Islet of Langerhans (tissue), 1 donor: ENCODE results near the gene TCEA2.

Experiments
- FAIRE-seq: peaks from one replicate; lab custom pipeline; 2011; peaks lifted over from hg19 to GRCh38; lab: Jason Lieb, UNC

Gene TCEA2

DNA sequence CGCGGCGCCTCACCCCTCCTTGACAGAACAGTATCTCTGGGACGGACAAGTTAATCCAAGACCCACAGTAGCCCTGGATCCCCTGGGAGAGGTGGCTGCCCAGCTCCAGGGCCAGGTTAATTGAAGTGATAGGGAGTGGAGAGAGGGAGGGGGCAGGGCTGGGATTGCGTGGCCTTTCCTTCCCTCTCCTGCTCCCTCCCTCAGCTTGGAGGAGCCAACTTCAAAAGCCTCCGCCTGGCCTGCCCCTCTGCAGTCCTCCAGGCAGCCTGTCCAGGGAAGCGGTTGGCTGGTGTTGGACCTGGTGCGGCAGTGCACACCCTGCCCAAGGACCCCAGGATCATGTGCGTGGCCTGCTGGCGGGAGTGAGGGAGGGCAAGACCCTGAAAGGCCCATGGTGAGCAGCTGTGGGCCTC lies 27.1 kb upstream of the TCEA2 start, which contains the start of gene C20orf204:
C20orf204 (plus strand) TSS at position 250 of the 413 bp plus-strand sequence; CDS start at position 392, 142 bp downstream.
- no peak for FAIRE-seq

- no peak for FAIRE-seq
Measured at GRCh38 chr20:64036346-64037198, 26.4 kb upstream of the TCEA2 start.

DNA sequence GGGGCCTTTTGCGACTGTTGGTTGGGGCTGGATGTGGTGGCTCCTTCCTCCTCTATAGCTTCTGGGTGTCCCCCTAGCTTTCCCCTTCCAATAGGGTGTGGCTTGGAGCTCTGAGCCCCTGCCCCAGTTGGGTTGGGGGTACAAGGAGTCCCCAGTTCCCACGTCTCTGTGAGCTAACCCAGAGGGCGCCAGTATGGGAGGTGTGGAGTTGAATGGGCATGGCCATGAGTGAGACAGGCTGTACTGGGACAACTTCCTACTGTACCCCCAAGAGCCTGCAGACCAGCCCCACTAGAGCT lies 25.9 kb upstream of the TCEA2 start:
- FAIRE-seq: no peak

DNA sequence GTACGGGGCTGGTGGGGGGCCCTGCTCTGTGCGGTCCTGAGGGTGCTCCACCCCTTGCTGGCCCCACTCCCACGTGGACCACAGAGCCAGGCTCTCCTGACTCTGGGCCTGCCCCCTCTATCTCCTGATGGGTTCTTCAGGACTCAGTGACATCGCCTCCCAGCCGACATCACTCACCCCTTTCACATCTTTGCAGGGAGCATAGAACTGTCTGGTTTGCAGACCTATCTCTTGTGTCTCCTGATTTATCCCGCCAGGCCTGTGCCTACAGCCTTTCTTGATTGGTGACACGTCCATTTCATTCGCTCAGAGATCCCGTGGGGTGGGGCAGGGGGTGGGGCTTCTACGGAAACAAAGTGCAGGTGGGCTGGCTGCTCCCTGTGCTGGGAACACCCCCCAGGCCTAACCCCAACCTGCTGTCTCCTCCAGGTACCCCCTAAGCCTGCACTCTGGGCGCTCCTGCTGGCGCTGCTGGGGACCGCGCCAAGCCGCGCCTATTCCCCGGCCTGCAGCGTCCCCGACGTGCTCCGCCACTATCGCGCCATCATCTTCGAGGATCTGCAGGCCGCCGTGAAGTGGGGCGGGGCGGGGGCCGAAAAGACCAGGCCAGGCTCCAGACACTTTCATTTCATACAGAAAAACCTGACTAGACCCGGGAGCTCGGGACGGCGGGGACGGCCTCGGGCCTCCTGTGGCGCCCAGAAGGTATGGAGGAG lies 25.3 kb upstream of the TCEA2 start:
- no peak for FAIRE-seq

DNA sequence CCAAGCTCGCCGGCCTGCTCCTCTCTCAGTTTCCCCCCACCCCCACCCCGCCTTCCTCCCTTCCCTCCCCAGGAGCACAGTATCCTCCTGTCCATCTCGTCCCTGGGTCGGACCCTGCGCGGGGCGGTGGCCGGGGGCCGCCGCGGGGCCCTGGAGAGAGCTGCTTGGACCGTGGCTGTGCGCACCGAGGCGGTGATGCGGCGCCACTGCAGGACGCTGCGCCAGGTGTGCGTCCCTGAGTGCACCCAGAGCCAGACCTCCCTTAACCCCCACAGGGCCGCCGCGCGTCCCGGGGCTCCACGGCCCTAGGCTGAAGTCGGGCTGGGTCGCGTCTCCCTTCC lies 24.8 kb upstream of the TCEA2 start:
- no peak for FAIRE-seq

DNA sequence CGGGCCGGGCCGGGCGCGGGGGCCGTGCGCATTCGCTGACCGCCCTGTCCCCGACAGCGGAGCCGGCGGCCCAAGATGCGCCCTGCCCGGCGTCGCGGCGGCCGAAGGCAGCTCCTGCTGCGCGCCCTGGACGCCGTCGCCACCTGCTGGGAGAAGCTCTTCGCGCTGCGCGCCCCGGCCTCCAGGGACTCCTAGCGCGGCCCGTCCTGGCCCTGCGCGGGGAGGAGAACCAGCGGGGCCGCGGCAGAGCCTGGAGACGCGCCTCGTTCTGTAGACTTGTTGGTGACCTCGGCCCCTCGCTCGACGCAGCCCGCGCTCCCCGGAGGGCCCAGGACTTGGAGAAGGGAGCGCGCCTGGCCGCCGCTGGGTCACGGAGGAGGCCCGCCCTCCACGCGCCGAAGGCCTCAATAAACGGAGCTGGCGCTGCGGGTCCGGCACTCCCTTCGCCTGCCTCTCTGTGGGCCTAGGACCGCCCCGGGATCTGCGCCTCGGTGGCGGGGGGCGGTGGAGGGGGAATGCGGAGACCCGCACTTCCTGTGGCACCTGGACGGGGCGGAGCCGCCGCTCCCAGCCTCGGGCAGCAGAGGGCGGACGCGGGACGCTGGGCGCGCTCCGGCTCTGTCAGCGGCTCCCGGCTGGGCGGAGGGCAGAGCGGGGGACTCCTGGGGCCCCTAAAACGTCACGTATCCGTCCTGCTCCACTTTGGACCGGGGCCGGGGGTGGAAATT lies 24.3 kb upstream of the TCEA2 start:
- no peak for FAIRE-seq

GRCh38 chr20:64039293-64040160 lies 23.5 kb upstream of the TCEA2 start:
- FAIRE-seq: no peak

DNA sequence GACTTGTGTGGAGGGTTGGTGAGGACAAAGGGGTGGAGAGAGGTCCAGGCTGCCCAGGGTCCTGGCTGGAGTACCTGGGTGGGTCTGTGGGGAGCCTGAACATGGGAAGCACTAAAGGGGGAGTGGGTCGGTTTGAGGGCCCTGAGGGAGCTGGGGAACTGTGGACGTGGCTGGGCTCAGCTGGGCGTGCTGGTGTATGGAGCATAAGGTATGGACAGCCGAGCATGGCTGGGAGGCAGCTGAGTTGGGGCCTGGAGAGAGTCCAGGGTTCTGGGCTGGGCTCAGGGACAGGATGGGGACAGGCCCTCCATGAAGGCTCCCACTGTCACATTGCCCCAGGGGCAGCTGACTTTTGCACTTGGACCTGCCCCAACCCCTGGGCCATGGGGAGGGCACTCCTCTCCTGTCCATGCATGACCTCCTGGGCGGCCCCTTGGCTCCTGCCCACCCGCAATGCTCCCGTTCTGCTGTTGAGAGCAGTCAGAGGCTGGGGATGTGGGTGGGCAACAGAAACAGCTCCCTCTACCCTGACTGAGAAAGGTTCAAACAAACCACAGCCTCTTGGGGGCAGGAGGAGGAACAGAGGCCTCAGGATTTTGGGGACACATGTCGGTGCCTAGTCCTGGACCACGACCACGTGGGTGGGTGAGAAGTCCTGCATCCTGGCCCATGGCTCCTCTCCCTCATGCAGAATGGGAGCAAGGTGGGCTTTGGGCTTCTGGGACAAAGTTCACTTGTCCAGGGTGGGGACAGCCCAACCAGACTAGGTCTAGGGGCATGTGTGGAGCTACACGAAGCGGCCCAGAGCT lies 22.6 kb upstream of the TCEA2 start:
- no peak for FAIRE-seq

- no peak for FAIRE-seq
Measured at GRCh38 chr20:64041040-64041780, 21.8 kb upstream of the TCEA2 start.

- no peak for FAIRE-seq
Measured at GRCh38 chr20:64041781-64042053, 21.3 kb upstream of the TCEA2 start.

DNA sequence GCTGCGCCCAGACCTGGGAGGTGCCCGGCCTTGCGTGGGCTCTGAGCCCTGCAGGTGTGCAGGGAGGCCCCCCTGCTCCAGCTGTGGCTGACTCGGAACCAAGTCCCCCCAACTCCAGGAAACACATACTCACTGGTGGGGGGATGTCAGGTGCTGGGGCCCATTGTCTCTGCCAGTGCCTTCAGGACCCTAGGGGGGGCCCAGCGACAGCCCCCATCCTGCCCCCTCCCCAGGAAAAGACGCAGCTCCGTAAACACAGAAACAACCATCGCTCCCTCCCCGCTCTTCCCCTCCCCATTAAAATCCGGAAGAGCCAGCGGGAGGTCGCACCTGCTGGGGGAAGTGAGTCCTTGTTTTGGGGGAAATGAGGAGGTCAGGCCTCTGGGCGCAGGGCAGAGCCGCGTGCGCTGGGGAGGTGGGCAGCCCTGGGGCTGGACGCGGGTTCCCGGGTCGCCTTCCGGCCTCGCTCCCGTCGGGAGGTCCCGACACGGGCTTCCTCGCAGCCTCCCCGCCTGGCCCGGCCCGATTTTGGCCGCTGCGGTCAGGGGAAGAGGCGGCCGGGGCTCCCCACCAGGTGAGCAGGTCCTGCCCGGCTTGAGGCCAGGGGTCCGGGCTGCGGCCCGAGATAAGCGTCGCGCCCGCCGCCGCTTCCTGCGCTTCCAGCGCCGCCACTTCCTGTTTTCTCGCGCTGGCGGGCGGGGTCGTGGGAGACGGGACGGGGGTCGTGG lies 20.8 kb upstream of the TCEA2 start:
- FAIRE-seq: no peak

GRCh38 chr20:64043768-64044167 lies 19.2 kb upstream of the TCEA2 start:
- FAIRE-seq: no peak

- no peak for FAIRE-seq
Measured at GRCh38 chr20:64044484-64045247, 18.3 kb upstream of the TCEA2 start.

GRCh38 chr20:64045346-64046011 lies 17.5 kb upstream of the TCEA2 start:
- FAIRE-seq: no peak

- FAIRE-seq: no peak
Measured at GRCh38 chr20:64047046-64047389, 16.0 kb upstream of the TCEA2 start.

DNA sequence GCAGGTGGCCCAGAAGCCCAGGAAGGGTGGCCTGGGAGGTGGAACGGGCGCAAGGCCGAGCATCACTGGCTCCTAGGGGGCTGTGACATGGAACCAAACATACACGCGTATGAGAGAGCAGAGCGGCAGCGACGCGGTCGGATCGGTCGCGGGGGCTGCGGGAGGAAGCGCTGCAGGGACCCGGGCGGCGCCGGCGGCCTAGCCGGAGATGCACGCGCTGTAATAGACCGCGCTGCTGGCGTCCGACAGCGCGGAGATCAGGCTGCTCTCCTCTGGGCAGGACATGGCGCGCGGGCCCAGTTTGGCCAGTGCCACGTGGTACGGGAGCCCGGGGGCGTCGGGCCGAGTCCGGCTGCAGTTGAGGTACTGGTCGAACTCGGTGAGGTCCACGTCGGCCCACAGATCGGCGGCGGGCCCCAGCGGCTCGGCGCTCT lies 15.0 kb upstream of the TCEA2 start:
- FAIRE-seq: no peak

DNA sequence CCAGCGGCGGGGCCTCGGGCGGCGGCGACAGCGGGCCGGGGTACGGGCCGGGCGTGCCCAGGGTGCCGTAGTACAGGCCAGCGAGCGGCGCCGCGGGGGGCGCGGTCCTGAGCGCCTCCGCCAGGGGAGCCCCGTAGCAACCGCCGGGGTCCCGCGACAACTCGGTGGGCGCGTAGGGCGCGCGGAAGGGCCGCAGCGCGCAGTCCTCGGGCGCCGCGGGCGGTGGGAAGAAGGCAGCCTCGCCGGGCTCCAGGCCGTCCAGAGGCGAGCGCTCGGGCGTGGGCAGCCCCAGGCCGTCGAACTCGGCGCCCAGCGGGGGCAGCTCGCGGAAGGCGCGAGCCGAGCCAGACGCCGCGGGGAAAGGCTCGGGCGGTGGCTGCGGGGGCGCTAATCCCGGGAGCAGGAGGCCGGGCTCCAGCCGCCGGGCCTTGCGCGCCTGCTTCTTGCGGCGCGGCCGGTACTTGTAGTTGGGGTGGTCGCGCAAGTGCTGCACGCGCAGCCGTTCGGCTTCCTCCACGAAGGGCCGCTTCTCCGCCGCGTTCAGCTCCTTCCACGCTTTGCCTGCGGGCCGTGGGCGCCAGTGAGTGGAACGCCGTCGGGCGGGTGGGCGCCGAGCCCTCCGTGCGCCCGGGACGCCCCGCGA lies 14.5 kb upstream of the TCEA2 start:
- no peak for FAIRE-seq
